ENCODE measurements around the gene USP51.

GRCh38 chrX:55451990-55452832, 37.4 kb downstream of the USP51 start, which contains the start of gene MAGEH1:
- TF ChIP-seq CTCF (IDR thresholded peaks at IDR 0.05; ENCODE audit: insufficient read depth, low read length, poor library complexity, severe bottlenecking) (no peak), EZH2phosphoT487 (conservative IDR thresholded peaks at IDR 0.05; ENCODE audit: low read length) (no peak)
